Testis (tissue), 2 donors: ENCODE data around the gene METTL16.

Experiments used
- CTCF ChIP-seq, 3 experiments: fragments of 450-650 bp in 2 of 3; fragments of 200-600 bp in 1 of 3; sonication (generic) in 1 of 3; IDR thresholded peaks; one replicate each; pipeline ENCODE4 v1.5.1; 2016 to 2019; ENCODE audit warnings: antibody characterized with exemption in 3 of 3, mild to moderate bottlenecking in 2 of 3, moderate library complexity in 1 of 3
- POLR2A ChIP-seq: fragments of 450-650 bp; IDR thresholded peaks from one replicate; pipeline ENCODE4 v1.6.1; 2017; ENCODE audit warnings: antibody characterized with exemption, mild to moderate bottlenecking, moderate library complexity

GRCh38 chr17:2551928-2552327 lies 40.2 kb upstream of the METTL16 start:
- TF ChIP-seq POLR2A, result no peak
- TF ChIP-seq CTCF (IDR thresholded peaks at IDR 0.05), result no peak
